Vagina (tissue), 2 donors: ENCODE measurements around the gene SLC23A2.

Source experiments
- POLR2A ChIP-seq, 2 donors: fragments of 450-650 bp; IDR thresholded peaks; one replicate each; pipeline ENCODE4 v1.6.1; 2017; ENCODE audit warnings: antibody characterized with exemption in 2 of 2, mild to moderate bottlenecking in 2 of 2, moderate library complexity in 2 of 2
- POLR2AphosphoS5 ChIP-seq, 2 donors: sonication (generic); formaldehyde crosslinking; IDR thresholded peaks; one replicate each; pipeline ENCODE4 v1.9.0; 2017; ENCODE audit warnings: antibody characterized with exemption in 2 of 2, mild to moderate bottlenecking in 2 of 2, low read depth in 1 of 2; ENCODE audit not compliant: insufficient read depth in 1 of 2
- TF ChIP-seq, protein P1 (sequence below), 3 experiments: fragments of 450-650 bp in 2 of 3; fragments of 200-600 bp in 1 of 3; sonication (generic) in 1 of 3; IDR thresholded peaks; one replicate each; pipeline ENCODE4 v1.5.1; 2017 to 2019; ENCODE audit warnings: antibody characterized with exemption in 3 of 3, mild to moderate bottlenecking in 2 of 3, moderate library complexity in 2 of 3

DNA sequence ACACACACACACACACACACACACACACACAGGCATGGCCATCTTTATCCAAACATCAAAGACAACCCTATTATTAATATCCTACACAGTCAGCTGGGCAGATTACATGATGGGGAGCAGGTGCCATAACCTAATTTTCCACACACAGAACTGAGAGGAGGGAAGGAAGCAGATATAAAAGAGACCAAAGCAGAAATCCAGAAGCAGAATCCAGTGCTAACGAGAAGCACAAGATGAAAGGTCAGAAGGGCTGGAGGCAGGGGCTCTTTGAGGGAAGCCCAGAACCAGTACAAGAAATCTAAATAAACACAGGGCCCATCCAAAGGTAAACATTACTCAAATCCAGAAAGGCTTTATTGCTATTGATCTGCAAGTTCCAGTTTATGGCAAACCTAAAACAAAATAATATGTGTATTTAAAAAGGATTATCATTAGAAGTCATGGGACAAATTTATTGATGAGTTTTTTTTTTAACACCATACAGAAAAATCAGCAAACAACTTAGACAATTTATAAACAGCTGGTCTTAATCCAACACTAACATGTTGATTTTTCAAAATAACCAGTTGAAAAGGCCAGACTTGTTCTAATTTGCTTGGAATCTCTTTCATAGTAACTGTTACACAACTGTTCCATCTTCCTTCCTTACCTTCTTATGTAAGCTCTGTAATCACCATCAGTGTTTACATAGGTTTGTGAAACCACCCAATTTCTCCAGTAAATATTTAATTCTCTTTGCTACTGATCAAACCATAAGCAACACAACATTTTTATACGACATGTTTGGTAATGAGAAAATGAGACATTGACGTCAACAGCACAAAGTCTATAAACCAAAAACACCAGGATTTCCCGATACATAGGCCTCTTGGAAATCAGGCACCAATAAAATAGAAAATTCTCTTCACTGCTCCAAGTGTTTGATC lies 34.2 kb downstream of the SLC23A2 start:
- TF ChIP-seq, protein P1, sequence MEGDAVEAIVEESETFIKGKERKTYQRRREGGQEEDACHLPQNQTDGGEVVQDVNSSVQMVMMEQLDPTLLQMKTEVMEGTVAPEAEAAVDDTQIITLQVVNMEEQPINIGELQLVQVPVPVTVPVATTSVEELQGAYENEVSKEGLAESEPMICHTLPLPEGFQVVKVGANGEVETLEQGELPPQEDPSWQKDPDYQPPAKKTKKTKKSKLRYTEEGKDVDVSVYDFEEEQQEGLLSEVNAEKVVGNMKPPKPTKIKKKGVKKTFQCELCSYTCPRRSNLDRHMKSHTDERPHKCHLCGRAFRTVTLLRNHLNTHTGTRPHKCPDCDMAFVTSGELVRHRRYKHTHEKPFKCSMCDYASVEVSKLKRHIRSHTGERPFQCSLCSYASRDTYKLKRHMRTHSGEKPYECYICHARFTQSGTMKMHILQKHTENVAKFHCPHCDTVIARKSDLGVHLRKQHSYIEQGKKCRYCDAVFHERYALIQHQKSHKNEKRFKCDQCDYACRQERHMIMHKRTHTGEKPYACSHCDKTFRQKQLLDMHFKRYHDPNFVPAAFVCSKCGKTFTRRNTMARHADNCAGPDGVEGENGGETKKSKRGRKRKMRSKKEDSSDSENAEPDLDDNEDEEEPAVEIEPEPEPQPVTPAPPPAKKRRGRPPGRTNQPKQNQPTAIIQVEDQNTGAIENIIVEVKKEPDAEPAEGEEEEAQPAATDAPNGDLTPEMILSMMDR (IDR thresholded peaks at IDR 0.05), result no peak
- TF ChIP-seq POLR2A (IDR thresholded peaks at IDR 0.05) (no peak), POLR2AphosphoS5 (IDR thresholded peaks at IDR 0.05; ENCODE audit: insufficient read depth in 1 of 2, low read depth in 1 of 2) (no peak)
